Hematopoietic multipotent progenitor cell treated with erythropoietin and hydrocortisone succinate and interleukin-3 and kit ligand, for 17 days (in vitro differentiated cells): ENCODE measurements around the gene MYH6.
"Not testable (repeated sequence)": the region's sequence is repeated elsewhere in the genome, so short reads cannot be mapped to it uniquely, and the experiment has no call there.

Source experiments
- DNase-seq: peaks from one replicate; pipeline ENCODE4 v3.0.0-alpha.2; 2015; ENCODE audit warnings: low spot score

MYH6 gene

GRCh38 chr14:23392613-23393012, 15.5 kb downstream of the MYH6 start:
- no peak for DNase-seq

- DNase-seq = not testable (repeated sequence)
Observed at GRCh38 chr14:23389871-23390270, 18.2 kb downstream of the MYH6 start.

DNA sequence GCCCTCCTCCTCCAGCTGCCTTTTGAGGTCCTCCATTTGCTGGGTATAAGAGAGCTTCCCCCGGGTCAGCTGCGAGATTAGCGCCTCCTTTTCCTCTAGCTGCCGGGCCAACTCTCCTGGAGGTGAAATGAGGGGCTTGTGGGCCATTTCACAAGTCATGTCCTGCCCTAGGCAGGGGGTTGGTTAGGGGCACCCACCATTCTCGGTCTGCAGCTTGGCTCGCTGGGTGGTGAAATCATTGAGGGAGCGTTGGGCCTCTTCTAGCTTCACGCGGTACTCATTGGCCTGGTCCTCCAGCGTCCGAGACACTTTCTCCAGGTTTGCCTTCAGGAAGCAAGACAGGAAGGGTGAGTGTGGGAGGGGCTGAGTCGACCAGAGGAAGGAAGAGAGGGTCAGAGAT, 18.7 kb downstream of the MYH6 start:
- no peak for DNase-seq

- no peak for DNase-seq
Observed at GRCh38 chr14:23388996-23389395, 19.1 kb downstream of the MYH6 start.

DNA sequence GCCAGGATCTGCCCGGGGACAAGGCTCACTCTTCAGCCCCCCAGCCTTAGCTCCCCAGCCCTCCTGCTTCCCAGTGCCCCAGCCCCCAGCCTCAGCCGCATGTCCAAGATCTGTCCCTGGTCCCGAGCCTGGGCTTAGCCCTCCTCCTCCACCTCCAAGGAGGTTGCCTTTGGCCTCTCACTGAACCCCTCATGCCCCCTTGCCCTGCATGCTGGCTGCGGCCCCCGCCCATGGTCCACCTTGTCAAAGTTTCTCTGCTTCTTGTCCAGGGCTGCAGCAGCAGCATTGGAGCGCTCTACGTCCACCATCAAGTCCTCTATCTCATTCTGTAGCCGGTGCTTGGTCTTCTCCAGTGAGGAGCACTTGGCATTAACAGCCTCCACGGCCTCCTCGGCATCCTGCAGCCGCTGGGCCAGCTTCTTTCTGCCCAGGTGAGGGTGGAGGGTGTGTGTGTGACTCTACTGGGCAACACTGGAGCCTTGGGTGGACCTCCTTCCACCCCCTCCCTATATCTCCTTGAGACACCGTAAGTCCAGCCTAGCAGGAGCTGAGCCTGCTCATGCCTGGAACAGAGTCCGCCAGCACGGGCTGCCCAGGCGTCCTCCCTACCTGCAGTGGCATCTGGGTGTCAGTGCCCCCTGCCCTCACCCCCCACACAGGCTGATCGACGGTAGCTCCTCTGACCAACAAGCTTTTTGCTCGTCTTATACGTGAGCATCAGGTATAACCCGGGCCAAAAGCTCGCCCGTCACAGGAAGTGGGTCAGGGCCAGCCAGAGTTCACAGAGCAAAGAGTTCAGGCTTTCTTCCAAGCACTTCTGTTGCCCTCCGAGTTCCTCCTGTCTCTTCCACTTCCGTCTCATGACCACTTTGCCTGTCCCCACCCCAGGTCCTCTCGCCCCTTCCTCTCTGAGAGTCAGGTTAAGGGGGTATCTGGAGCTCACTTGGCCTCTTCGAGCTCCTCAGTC, 19.9 kb downstream of the MYH6 start:
- DNase-seq = no peak

- no peak for DNase-seq
Observed at GRCh38 chr14:23386999-23387398, 21.1 kb downstream of the MYH6 start.

GRCh38 chr14:23386266-23386657, 21.8 kb downstream of the MYH6 start:
- DNase-seq = not testable (repeated sequence)

DNA sequence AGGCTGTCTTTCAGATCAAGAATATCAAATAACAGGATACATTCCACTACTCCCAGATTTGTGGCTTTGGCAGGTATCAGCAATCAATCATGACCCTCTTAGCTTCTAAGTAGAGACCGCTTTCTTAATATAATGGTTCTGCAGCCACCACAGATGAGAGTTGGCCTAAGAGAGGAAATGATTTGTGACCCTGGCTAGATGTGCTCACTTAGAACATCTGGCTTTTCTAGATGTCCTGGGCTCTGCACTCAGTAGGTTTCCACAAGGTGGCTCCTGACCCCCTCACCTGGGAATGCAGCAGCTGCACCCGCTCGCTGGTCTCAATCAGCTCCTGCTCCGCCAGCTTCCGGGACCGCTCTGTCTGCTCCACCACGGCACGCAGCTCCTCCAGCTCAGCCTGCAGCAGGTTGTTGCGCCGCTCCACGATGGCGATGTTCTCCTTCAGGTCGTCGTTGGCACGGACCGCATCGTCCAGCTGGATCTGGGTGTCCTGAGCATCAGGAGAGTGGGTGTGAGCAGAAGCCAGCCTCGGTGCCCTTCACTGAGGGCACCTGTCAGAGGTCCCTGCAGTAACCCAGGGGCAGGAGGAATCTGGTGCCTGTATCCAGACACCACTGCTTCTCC, 22.3 kb downstream of the MYH6 start:
- DNase-seq = no peak

DNA sequence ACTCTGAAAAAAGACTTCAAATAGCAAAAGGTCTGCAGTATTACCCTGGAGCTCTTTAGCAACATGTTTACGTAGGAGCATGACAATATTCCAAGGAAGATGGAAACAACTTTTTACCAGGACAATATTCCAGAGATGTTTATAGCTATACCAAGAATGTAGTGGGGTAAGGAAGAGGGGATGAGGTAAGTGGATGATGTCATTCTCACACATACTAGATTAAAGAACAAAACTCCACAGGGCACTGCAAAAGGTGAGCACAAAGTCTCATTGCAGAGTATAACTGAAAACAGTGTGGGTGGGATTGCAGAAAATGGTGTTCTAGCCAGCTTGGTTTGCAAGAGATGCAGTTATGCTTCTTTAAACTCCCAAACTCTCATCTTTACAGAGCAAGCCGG, 22.8 kb downstream of the MYH6 start:
- DNase-seq = no peak

DNA sequence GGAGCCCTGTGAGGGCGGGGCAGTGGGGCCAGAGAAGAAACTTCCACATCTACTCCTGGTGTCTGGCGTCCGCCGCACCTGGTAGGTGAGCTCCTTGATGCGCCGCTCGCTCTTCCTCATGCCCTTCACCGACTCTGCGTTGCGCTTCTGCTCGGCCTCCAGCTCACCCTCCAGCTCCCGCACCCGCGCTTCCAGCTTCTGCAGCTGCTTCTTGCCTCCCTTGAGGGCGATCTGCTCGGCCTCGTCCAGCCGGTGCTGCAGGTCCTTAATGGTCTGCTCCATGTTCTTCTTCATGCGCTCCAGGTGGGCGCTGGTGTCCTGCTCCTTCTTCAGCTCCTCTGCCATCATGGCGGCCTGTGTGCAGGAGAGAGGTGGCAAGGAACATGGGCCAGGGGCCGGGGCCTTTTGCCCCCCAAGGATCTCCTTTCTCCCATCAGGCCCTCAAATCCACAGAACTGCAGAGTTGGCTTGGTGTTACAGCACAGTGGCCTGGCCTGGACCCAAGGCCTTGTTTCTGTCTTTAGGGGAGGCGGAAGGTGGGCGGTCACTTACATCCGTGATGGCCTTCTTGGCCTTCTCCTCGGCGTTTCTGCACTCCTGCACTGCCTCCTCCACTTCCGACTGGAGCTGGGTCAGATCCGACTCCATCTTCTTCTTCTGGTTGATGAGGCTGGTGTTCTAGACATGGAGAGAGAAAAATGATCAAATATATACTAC, 23.6 kb downstream of the MYH6 start:
- no peak for DNase-seq

GRCh38 chr14:23382731-23383440, 25.2 kb downstream of the MYH6 start:
- DNase-seq = no peak

DNA sequence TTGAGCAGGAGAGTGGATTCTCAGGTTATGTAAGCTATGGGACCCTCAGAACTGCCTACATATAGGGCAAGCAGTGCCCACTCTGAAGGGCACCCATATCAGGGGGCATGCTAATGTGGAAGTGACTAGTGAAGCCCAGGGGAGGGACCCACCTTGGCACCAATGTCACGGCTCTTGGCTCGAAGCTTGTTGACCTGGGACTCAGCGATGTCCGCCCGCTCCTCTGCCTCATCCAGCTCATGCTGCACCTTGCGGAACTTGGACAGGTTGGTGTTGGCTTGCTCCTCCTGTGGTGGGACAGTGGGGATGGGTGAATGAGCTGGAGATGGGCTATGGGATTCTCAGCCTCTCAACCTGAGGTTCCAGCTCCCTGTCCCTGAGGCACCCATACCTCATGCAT, 25.8 kb downstream of the MYH6 start:
- DNase-seq = no peak

DNA sequence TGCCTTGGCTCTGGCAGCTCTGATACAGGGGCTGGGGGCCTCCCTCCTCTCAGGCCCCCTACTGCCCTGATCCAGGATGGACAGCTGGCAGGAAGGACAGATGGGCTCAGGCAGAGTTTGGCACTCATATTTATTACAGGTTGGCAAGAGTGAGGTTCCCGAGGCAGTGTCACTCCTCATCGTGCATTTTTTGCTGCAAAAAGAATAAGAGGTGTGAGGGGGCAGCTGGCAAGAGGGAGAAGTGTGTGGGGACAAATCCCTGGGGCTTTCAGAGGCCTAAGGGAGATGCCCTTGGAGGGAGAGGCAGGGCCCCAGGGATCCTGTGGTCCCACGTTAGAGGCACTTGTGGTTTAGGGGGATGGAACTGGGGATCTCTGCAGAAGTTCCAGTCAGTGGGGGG, 26.2 kb downstream of the MYH6 start:
- no peak for DNase-seq

DNA sequence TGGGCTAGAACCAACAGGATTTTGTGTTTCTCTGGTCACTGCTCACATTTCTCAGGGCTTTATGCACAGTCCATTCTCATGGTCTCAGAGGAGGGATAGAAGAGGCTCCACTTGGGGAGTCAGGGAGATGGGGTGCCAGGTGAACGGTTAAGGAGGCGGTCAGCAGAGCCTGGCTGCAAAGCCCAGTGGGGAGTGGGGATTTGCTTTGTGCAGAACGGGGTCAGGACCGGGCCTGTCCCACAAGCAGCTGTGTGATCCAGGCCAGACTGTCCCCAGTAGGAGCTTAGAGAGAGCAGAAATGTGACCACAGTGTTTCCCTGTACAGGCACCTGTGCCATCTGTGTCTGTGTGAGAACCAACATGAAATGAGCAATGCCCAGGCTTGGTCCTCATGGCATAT, 27.1 kb downstream of the MYH6 start:
- no peak for DNase-seq

- DNase-seq = no peak
Observed at GRCh38 chr14:23380197-23380914, 27.7 kb downstream of the MYH6 start.

- peak; percentile 77 for DNase-seq
Observed at GRCh38 chr14:23379366-23380196, 28.5 kb downstream of the MYH6 start.

DNA sequence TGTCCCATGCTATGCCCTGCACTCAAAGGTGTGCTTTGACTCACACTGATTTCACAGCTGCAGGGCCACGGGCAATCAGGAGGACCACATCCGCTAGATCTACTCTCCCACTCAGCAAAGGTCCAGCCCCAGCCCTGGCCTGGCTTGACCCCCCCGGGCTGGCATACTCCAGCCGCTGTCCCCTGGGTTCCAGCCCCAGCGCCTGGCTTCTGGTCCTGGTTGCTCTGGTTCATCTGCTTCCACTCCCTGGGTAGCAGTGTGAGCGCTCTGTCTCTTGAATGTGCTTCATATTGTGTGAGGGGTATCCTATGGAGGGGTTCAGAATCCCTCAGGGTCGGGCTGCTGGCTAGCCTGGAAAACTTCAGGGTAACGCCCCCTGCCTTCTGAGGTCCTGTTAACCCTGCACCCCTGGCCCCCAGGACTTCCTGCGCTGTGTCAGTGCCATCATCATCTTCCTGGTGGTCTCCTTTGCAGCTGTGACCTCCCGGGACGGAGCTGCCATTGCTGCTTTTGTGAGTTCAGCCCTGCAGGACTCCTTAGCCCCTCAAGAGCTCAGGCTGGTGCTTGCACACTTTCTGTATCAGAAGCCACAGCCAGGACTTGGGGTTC, 29.4 kb downstream of the MYH6 start:
- DNase-seq = no peak

GRCh38 chr14:23377573-23378563, 30.2 kb downstream of the MYH6 start:
- DNase-seq = no peak

DNA sequence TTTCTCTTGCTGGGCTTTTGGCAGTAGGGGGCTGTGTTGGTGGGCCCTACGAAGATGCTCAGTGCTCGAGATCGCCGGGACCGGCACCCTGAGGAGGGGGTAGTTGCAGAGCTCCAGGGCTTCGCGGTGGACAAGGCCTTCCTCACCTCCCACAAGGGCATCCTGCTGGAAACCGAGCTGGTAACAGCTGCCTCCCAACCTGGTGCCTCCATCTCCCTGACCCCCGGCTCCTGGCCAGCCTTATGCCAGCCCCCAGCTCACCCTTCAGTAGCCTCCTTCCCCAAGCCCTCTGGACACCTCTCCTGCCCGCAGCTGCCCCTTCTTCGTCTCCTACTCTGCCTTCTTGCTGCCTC, 30.9 kb downstream of the MYH6 start:
- DNase-seq = no peak
